Stomach (tissue), 4 donors: ENCODE measurements around the gene DFFB.

Source experiments
- CTCF ChIP-seq, 7 experiments: fragments of 450-650 bp in 4 of 7; fragments of 200-600 bp in 3 of 7; sonication (generic) in 3 of 7; IDR thresholded peaks; one replicate each; pipeline ENCODE4 v1.5.1; 2016 to 2019; ENCODE audit warnings: antibody characterized with exemption in 7 of 7, control low read depth in 2 of 7, mild to moderate bottlenecking in 1 of 7
- EP300 ChIP-seq: sonication (generic); formaldehyde crosslinking; IDR thresholded peaks from one replicate; pipeline ENCODE4 v1.6.1; 2017; ENCODE audit warnings: antibody characterized with exemption
- POLR2AphosphoS5 ChIP-seq, 3 donors: sonication (generic); formaldehyde crosslinking; IDR thresholded peaks; one replicate each; pipeline ENCODE4 v1.6.1; 2016; ENCODE audit warnings: antibody characterized with exemption in 3 of 3

- TF ChIP-seq CTCF (IDR thresholded peaks at IDR 0.05) (no peak), POLR2AphosphoS5 (IDR thresholded peaks at IDR 0.05) (no peak), EP300 (no peak)
These were observed 28.3 kb downstream of the DFFB start for GRCh38 chr1:3885611-3886010.
